Endometrial microvascular endothelial cells (primary cell): Measurements from ENCODE around the gene NRARP. TPM values are rescaled to one million over a fixed set of nuclear protein-coding genes. Genes with fewer than 3 reads are reported as not detected.
"Not testable (repeated sequence)": the region's sequence is repeated elsewhere in the genome, so short reads cannot be mapped to it uniquely, and the experiment has no call there.

Source experiments
- in situ Hi-C: cut with HindIII; loops from 2 replicates; pipeline ENCODE4 v1.10.0; 2017; ENCODE audit warnings: low sequenced_read_pairs, low pct_unique_long_range_greater_than_20kb; ENCODE audit errors: inconsistent ontology term
- total RNA-seq: library from RNA; depleted of rRNA; stranded (reverse); fragments of >200 nt; gene quantifications from one replicate; pipeline ENCODE4 v1.2.3, GENCODE V29; 2015; ENCODE audit errors: inconsistent ontology term

NRARP gene
- total RNA-seq = 16.1 TPM

GRCh38 chr9:137302118-137302448 lies at the start of gene NRARP:
NRARP (minus strand) TSS chr9:137302271; CDS start chr9:137301928, 343 bp downstream.
- in situ Hi-C loops = no loop called here

- in situ Hi-C loops = no loop called here
Observed at GRCh38 chr9:137350696-137351584, 48.9 kb upstream of the NRARP start.

GRCh38 chr9:137349471-137350033 lies 47.5 kb upstream of the NRARP start:
- in situ Hi-C loops = no loop called here

- in situ Hi-C loops = no loop called here
Observed at GRCh38 chr9:137348769-137349470, 46.8 kb upstream of the NRARP start.

DNA sequence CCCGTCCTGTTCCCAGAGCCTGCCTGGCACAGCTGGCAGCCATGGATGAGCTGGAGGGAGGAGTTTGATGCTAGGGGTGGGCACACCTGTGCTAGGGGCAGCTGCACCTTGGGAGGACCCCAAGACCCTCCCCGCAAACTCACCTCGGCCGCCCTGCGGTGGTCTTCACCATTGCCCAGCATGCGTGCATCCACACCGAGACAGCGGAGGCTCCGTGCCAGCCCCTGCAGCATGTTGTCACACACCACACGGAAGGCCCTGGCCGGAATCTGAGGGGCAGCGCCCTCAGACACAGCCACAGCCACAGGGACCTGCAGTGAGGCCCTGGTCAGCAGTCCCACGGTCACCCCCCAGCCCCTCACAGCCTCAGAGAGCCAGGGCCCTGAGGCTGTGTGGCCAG lies 45.9 kb upstream of the NRARP start:
- in situ Hi-C loops = no loop called here

DNA sequence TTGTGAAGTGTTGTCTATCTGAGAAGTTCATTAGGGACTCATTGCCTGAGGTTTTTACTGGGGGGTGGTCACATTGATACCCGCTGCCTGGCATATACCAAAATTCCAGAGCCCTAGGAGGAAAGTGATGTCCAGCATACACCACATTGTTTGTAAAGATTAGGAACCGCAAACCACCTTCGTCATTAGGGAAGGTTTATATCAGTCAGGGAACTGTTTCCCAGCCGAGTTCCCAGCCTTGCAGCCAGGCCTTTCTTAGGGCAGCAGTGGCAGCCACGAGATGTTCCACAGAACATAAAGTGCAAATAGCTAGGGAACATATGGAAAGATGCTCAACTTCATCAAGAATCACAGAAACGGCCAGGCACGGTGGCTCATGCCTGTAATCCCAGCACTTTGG lies 40.4 kb upstream of the NRARP start:
- in situ Hi-C loops = no loop called here

GRCh38 chr9:137341227-137341626 lies 39.2 kb upstream of the NRARP start:
- in situ Hi-C loops = no loop called here

DNA sequence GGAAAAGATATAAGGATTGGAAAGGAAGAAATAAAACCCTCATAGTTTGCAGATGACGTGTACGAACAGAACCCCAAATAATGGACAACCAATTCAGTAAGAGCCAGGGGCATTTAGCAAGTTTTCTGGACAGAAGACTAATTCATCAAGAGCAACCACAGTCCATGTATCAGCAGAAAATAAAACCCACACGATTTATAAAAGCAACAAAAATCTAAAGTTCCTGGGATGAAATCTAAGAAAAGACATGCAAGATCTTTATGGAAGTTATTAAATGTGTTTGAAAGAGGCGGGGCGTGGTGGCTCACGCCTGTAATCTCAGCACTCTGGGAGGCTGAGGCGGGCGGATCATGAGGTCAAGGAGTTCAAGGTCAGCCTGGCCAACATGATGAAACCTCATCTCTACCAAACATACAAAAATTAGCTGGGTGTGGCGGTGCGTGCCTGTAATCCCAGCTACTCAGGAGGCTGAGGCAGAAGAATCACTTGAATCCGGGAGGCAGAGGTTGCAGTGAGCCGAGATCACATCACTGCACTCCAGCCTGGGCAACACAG lies 37.9 kb upstream of the NRARP start:
- in situ Hi-C loops = not testable (repeated sequence)

DNA sequence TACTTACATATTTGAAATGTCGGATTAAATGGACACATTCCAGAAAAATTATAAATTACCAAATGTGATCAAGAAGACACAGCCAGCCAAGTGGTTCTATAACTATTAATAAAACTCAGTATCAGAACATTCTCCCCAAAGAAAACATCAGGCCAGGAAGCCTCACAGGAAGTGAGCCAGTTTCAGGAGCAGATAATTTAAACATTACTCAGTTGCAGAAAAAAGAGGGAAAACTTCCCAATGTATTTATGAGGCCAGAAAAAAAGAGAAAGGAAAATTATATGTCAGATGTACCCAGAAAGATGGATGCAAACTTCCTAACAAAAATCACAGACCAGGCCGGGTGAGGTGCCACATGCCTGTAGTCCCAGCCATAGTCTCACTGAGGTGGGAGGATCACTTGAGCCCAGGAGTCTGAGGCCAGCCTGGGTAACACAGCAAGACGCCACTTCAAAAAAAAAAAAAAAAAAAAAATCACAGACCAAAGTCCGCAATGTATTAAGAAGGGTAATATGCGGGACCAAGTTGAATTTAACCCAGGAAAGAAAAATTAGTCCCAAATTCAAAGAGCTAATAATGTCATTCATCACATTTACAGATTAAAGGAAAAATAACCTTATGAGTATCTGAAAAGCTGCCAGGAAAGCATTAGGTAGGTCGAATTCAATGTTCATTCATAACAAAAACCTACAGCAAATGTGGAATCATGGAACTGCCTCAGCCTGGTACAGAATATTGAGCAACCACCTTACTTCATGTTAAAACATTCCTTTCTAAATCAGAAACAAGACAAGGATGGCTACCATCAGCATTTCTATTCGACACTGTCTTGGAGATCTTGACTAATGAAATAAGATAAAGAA lies 37.2 kb upstream of the NRARP start:
- in situ Hi-C loops = no loop called here

DNA sequence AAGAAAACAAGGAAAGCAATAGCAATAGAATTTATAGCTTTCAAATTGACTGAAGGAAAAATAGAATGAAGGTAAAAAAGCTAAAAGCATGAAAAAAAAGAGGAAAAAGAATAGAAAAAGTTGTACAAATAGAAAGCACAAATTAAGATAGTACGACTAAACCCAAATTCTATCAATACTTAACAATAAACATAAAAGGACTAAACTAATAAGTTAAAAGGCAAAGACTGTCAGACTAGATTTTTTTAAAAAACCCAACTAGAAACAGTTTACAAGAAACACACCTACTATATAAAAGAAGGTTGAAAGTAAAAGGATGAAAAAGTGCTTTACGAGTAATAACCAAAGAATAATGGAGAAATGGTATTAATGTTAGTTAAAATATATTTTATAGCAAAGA lies 34.7 kb upstream of the NRARP start:
- in situ Hi-C loops = no loop called here

DNA sequence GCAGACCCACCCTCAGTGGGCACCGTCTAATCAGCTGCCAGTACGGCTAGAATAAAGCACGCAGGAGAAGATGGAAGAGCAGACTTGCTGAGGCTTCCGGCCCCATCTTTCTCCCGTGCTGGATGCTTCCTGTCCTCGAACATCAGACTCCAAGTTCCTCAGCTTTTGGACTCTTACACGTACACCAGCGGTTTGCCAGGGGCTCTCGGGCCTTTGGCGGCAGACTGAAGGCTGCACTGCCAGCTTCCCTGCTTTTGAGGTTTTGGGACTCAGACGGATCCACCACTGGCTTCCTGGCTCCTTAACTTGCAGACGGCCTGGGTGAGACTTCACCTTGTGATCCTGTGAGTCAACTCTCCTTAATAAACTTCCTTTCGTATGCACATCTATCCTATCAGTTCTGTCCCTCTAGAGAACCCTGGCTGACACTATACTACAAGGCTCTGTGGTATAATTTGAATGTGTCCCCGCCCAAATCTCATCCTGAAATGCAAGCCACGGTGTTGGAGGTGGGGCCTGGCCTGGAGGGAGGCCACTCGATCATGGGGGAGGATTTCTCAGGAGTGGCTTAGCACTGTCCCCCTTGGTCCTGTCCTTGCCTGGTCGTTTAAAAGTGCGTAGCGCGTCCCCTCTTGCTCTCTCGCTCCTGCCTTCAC lies 31.1 kb upstream of the NRARP start:
- in situ Hi-C loops = no loop called here

- in situ Hi-C loops = no loop called here
Observed at GRCh38 chr9:137331929-137332328, 29.9 kb upstream of the NRARP start.

GRCh38 chr9:137330689-137331088 lies 28.6 kb upstream of the NRARP start:
- in situ Hi-C loops = no loop called here

DNA sequence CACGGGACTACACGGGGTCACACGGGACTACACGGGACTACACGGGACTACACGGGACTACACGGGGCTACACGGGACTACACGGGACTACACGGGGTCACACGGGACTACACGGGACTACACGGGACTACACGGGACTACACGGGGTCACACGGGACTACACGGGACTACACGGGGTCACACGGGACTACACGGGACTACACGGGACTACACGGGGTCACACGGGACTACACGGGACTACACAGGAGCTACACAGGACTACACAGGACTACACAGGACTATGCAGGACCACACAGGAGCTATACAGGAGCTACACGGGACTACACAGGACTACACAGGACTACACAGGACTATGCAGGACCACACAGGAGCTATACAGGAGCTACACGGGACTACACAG lies 27.5 kb upstream of the NRARP start:
- in situ Hi-C loops = not testable (repeated sequence)

DNA sequence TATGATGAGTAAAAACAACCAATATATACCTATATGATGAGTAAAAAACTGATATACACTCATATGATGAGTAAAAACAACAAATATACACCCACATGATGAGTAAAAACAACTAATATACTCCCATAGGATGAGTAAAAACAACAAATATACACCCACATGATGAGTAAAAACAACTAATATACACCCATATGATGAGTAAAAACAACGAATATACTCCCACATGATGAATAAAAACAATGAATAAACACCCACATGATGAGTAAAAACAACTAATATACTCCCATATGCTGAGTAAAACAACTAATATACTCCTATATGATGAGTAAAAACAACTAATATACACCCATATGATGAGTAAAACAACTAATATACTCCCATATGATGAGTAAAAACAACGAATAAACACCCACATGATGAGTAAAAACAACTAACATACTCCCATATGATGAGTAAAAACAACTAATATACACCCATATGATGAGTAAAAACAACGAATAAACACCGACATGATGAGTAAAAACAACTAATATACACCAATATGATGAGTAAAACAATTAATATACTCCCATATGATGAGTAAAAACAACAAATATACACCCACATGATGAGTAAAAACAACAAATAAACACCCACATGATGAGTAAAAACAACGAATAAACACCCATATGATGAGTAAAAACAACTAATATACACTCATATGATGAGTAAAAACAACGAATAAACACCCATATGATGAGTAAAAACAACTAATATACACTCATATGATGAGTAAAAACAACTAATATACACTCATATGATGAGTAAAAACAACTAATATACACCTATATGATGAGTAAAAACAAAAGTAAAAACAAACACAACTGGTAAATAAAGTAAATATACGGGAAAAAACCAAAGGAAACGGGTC lies 25.8 kb upstream of the NRARP start:
- in situ Hi-C loops = not testable (repeated sequence)

GRCh38 chr9:137326445-137327065 lies 24.5 kb upstream of the NRARP start:
- in situ Hi-C loops = no loop called here

- in situ Hi-C loops = no loop called here
Observed at GRCh38 chr9:137325799-137326198, 23.7 kb upstream of the NRARP start.
